ENCODE measurements around the gene AFAP1. TPM values are rescaled to one million over a fixed set of nuclear protein-coding genes. Genes with fewer than 3 reads are reported as not detected.
"Not testable (repeated sequence)": the region's sequence is repeated elsewhere in the genome, so short reads cannot be mapped to it uniquely, and the experiment has no call there.

The AFAP1 gene
- total RNA-seq, 1 experiment from 2014 or later = 94.7 TPM

- Histone ChIP-seq H3K4me3 (ENCODE audit: low read depth in 2 of 2, low read length in 2 of 2) (no peak overlapping the region), H3K27me3 (ENCODE audit: control insufficient read depth, insufficient read depth, low read length) (no peaks in the 10 kb centered on the region), H3K4me1 (ENCODE audit: control insufficient read depth, insufficient read depth, low read length) (peaks cover 35% of the 10 kb centered on the region), H3K27ac (ENCODE audit: low read length) (peak overlapping the region; percentile 75), H3K36me3 (ENCODE audit: control insufficient read depth, insufficient read depth, low read length) (no peaks in the 10 kb centered on the region), H3K9me3 (ENCODE audit: control insufficient read depth, insufficient read depth, low read depth, low read length) (no peaks in the 10 kb centered on the region)
- TF ChIP-seq POLR2AphosphoS5 (IDR thresholded peaks at IDR 0.05; ENCODE audit: low read depth, low read length) (no peak), REST (IDR thresholded peaks at IDR 0.05; ENCODE audit: insufficient read depth in 1 of 2, low read depth in 2 of 2, low read length in 1 of 2) (no peak), CTCF (IDR thresholded peaks at IDR 0.05) (no peak), TCF7L2 (IDR thresholded peaks at IDR 0.05; ENCODE audit: low read depth, low read length) (no peak), SIN3A (IDR thresholded peaks at IDR 0.05; ENCODE audit: borderline replicate concordance, insufficient read depth, low read depth, low read length) (no peak)
- no peak for DNase-seq (ENCODE audit: low read depth, low spot score)
- CTCF ChIA-PET = interaction anchor here (1.0 kb wide), 1 partner anchor 33 kb away, joined by 8 read pairs; no protein-coding TSS in a partner anchor
- ATAC-seq = no peak
- in situ Hi-C loops (cut with HindIII; ENCODE audit: low pct_unique_long_range_greater_than_20kb, low sequenced_read_pairs) = no loop called here
- POLR2A ChIA-PET = interaction anchor here (0.6 kb wide), 1 partner anchor 189 kb away, joined by 3 read pairs; no protein-coding TSS in a partner anchor
- intact Hi-C loops (cut with micrococcal nuclease; ENCODE audit: unreplicated experiment) = no loop called here
- no TSS peak for BruUV-seq (replicated peaks)
Measured at GRCh38 chr4:7944599-7945220, 5.0 kb upstream of the AFAP1 start.

GRCh38 chr4:7943688-7944087 lies 4.0 kb upstream of the AFAP1 start:
- H3K4me3 ChIP-seq (ENCODE audit: low read depth in 2 of 2, low read length in 2 of 2); H3K9me3 ChIP-seq (ENCODE audit: control insufficient read depth, insufficient read depth, low read depth, low read length); intact Hi-C loops (cut with micrococcal nuclease; ENCODE audit: unreplicated experiment); CTCF ChIA-PET; DNase-seq (ENCODE audit: low read depth, low spot score); H3K27me3 ChIP-seq (ENCODE audit: control insufficient read depth, insufficient read depth, low read length); H3K27ac ChIP-seq (ENCODE audit: low read length); in situ Hi-C loops (cut with HindIII; ENCODE audit: low pct_unique_long_range_greater_than_20kb, low sequenced_read_pairs); BruUV-seq (replicated peaks); POLR2A ChIA-PET; ATAC-seq; H3K36me3 ChIP-seq (ENCODE audit: control insufficient read depth, insufficient read depth, low read length): not testable (repeated sequence)
- H3K4me1 ChIP-seq (ENCODE audit: control insufficient read depth, insufficient read depth, low read length) = peaks cover 29% of the 10 kb centered on the region

GRCh38 chr4:7943211-7943610 lies 3.5 kb upstream of the AFAP1 start:
- POLR2A ChIA-PET = no interaction called here
- in situ Hi-C loops (cut with HindIII; ENCODE audit: low pct_unique_long_range_greater_than_20kb, low sequenced_read_pairs) = no loop called here
- Histone ChIP-seq H3K27ac (ENCODE audit: low read length) (peak overlapping the region; percentile 68; the same call in 1 of the 2 replicates), H3K9me3 (ENCODE audit: control insufficient read depth, insufficient read depth, low read depth, low read length) (no peaks in the 10 kb centered on the region), H3K27me3 (ENCODE audit: control insufficient read depth, insufficient read depth, low read length) (no peaks in the 10 kb centered on the region), H3K36me3 (ENCODE audit: control insufficient read depth, insufficient read depth, low read length) (peaks cover 2% of the 10 kb centered on the region; the same call in 1 of the 2 replicates), H3K4me3 (ENCODE audit: low read depth in 2 of 2, low read length in 2 of 2) (no peak overlapping the region), H3K4me1 (ENCODE audit: control insufficient read depth, insufficient read depth, low read length) (peaks cover 28% of the 10 kb centered on the region)
- no peak for ATAC-seq
- TF ChIP-seq TCF7L2 (IDR thresholded peaks at IDR 0.05; ENCODE audit: low read depth, low read length) = no peak
- TF ChIP-seq CTCF (IDR thresholded peaks at IDR 0.05) = no peak
- no peak for TF ChIP-seq REST (IDR thresholded peaks at IDR 0.05; ENCODE audit: insufficient read depth in 1 of 2, low read depth in 2 of 2, low read length in 1 of 2)
- no peak for TF ChIP-seq SIN3A (IDR thresholded peaks at IDR 0.05; ENCODE audit: borderline replicate concordance, insufficient read depth, low read depth, low read length)
- TF ChIP-seq POLR2AphosphoS5 (IDR thresholded peaks at IDR 0.05; ENCODE audit: low read depth, low read length) = no peak
- intact Hi-C loops (cut with micrococcal nuclease; ENCODE audit: unreplicated experiment) = no loop called here
- no TSS peak for BruUV-seq (replicated peaks)
- DNase-seq (ENCODE audit: low read depth, low spot score) = no peak
- CTCF ChIA-PET = no interaction called here
